HPDE6-E6E7 (cell line): ENCODE results near the gene MUC5B.
"Not testable (repeated sequence)": the region's sequence is repeated elsewhere in the genome, so short reads cannot be mapped to it uniquely, and the experiment has no call there.

ENCODE experiments used
- DNase-seq: peaks from one replicate; pipeline ENCODE4 v3.0.0; 2011; ENCODE audit warnings: missing footprints; ENCODE audit errors: extremely low spot score

MUC5B gene

DNA sequence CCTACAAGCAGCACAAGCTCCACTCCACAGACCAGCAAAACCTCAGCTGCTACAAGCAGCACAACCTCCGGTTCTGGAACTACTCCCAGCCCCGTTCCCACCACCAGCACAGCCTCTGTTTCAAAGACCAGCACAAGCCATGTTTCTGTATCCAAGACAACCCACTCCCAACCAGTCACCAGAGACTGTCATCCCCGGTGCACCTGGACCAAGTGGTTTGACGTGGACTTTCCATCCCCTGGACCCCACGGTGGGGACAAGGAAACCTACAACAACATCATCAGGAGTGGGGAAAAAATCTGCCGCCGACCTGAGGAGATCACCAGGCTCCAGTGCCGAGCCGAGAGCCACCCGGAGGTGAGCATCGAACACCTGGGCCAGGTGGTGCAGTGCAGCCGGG lies 33.0 kb upstream of the MUC5B start:
- not testable (repeated sequence) for DNase-seq

DNA sequence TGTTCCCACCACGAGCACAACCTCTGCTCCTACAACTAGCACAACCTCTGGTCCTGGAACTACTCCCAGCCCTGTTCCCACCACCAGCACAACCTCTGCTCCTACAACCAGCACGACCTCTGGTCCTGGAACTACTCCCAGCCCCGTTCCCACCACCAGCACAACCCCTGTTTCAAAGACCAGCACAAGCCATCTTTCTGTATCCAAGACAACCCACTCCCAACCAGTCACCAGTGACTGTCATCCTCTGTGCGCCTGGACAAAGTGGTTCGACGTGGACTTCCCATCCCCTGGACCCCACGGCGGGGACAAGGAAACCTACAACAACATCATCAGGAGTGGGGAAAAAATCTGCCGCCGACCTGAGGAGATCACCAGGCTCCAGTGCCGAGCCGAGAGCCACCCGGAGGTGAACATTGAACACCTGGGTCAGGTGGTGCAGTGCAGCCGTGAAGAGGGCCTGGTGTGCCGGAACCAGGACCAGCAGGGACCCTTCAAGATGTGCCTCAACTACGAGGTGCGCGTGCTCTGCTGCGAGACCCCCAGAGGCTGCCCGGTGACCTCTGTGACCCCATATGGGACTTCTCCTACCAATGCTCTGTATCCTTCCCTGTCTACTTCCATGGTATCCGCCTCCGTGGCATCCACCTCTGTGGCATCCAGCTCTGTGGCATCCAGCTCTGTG lies 30.9 kb upstream of the MUC5B start:
- not testable (repeated sequence) for DNase-seq

DNA sequence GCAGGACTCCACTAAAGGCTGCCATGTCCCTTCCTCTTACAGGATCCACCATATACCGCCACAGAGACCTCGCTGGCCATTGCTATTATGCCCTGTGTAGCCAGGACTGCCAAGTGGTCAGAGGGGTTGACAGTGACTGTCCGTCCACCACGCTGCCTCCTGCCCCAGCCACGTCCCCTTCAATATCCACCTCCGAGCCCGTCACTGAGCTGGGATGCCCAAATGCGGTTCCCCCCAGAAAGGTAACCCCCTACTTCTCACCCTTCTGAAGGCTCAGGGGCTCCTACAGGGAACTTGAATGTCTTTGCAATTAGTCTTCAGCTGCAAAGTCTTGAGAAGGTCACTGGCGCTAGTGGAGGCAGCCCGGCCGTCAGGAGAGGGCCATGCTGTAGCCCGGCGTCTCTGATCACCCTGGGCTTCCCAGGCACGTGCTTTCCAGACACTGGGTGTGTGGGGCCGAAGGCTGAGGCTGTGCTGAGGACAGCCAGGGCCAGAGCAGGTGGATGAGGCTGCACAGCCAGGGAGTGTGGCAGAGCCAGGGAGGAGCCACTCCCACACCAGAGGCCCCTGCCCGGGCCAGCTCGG lies 30.0 kb upstream of the MUC5B start:
- no peak for DNase-seq

DNA sequence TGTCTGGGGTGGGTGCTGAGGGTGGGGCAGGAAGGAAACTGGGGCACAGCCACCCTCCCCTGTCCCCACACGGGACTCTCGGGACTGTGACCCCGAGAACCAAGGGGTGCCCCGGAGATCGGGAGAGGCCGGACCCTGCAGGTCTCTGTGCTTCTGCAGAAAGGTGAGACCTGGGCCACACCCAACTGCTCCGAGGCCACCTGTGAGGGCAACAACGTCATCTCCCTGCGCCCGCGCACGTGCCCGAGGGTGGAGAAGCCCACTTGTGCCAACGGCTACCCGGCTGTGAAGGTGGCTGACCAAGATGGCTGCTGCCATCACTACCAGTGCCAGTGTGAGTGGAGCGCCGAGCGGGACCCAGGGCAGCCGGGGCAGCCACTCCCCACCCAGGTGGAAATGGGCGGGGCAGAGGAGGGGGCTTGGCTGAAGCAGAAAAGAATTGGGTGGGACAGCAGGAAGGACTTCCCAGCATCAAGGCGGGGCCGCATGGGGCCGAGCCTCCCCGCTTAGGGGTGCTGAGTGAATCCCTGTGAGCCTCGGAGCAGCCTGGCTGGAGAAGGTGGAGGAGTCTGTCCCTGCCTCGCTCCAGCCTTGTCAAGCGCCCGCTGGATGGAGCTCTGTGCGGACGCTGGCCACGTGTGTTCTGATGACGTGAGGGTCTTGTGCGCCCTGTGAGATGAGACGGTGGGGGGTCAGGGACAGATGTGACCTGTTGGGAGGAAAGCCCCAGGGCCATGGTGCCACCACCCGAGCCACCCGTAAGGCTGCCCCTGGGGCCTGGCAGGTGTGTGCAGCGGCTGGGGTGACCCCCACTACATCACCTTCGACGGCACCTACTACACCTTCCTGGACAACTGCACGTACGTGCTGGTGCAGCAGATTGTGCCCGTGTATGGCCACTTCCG lies 29.3 kb upstream of the MUC5B start:
- no peak for DNase-seq

DNA sequence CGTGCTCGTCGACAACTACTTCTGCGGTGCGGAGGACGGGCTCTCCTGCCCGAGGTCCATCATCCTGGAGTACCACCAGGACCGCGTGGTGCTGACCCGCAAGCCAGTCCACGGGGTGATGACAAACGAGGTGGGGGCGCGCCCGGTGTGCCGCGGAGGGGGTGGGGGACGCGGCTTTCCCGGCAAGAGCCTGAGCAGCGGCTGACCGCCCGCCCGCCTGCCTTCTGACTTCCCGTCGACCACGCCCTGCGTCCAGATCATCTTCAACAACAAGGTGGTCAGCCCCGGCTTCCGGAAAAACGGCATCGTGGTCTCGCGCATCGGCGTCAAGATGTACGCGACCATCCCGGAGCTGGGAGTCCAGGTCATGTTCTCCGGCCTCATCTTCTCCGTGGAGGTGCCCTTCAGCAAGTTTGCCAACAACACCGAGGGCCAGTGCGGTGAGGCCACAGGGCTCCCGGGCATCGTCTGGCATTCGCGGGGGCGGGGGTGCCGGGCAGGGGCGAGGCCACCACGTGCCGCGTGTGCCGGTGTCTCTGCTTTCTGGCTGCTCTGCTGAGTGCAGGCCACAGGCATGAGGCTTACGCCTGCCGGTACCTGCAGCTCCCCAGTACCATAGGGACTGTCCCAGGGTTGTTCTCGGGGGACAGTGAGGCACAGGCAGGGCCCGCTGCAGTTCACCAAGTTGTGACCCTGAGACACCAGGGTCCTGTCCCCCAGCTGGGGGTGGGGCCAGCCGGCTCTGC lies 28.5 kb upstream of the MUC5B start:
- no peak for DNase-seq

DNA sequence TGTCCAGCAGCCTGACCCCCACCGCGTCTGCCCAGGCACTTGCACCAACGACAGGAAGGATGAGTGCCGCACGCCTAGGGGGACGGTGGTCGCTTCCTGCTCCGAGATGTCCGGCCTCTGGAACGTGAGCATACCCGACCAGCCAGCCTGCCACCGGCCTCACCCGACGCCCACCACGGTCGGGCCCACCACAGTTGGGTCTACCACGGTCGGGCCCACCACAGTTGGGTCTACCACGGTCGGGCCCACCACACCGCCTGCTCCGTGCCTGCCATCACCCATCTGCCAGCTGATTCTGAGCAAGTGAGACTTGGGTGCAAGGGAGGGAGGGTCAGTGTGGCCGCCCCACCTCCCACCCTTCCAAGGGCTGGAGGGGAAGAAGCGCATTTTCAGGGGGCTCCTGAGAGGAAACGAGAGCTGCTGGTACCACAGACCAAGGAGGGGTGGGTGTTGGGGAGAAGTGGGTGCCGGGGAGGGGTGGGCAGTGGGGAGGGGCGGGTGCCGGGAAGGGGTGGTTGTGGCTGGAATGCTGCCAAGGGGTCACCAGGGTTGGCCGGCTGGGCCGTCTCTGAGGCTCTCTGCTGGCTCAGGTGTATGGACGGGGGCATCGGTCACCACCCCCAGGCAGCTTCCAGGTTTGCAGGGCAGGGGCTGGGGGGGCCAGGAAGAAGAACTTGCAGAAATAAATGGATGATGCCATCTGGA lies 27.7 kb upstream of the MUC5B start:
- DNase-seq, result no peak

DNA sequence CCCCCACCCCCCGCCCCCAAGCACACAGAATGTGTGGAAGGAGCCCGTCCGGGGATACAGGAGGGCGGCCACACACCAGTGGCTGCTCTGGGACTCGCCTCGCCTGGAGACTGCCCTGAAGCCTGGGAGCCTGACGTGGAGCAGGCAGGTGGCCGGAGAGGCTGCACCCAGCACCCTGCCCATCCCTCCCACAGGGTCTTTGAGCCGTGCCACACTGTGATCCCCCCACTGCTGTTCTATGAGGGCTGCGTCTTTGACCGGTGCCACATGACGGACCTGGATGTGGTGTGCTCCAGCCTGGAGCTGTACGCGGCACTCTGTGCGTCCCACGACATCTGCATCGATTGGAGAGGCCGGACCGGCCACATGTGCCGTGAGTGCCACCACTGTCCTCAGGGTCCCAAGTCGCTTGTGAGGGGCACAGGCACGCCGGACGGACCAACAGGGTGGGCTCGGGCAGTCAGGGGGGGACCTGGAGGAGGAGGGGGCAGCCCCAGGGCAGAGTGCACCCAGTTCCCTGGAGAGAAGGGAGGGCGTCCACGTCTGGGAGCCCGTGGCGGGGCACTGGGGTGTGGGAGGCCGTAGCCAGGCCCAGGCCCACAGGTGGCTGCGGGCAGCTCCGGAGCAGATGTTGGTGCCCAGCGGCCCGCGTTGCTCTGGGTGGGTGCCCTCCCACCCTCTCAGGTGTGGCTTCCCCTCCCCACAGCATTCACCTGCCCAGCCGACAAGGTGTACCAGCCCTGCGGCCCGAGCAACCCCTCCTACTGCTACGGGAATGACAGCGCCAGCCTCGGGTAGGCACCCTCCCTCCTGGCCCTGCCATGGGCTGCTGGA lies 27.0 kb upstream of the MUC5B start:
- no peak for DNase-seq

DNA sequence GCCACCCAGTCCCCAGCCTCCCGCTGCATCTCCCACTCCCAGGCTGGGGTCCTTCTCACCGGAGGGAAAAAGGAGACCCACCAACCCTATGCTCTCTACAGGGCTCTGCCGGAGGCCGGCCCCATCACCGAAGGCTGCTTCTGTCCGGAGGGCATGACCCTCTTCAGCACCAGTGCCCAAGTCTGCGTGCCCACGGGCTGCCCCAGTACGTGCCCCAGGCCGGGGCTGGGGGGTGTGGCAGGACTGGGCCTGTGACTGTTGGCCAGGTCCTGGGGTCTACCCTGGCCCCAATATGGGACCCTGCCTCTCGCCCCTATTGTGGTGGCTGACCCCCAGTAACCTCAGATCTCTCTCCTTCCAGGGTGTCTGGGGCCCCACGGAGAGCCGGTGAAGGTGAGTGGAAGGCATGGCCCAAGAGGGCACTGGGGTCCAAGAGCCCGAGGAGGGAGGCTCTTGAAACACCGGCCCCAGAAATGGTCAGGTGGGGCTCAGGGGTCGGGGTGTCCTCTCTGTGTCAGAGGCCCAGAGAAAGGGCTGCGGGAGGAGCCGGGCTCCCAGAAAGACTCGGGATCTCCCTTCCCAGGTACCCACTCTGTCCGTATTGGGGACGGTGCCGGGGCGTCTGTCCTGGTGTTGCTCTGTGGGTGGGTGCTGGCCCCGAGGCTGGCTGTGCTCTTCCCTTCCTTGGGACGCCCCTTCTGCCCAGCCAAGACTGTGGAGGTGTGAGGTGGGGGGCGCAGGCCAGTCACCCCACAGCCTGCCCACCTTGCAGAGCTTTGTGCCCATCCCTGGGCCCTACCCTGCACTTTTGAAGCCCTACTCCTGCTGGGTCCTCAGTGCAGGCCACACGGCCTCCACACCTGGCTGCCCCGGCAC lies 26.1 kb upstream of the MUC5B start:
- no peak for DNase-seq

DNA sequence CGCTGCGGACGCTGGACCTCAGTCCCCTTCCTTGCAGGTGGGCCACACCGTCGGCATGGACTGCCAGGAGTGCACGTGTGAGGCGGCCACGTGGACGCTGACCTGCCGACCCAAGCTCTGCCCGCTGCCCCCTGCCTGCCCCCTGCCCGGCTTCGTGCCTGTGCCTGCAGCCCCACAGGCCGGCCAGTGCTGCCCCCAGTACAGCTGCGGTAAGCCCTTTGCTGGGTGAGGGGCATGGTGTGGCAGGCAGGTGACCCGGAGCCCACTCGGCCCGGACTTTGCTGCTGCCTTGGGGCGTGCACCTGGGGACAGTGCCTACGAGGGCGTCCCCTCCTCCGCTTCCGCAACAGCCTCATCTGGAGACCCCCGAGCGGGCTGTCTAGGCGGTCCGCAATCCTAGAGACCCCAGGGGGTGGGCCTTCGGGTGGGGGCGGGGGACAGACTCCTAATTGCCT lies 25.4 kb upstream of the MUC5B start:
- DNase-seq, result no peak

DNA sequence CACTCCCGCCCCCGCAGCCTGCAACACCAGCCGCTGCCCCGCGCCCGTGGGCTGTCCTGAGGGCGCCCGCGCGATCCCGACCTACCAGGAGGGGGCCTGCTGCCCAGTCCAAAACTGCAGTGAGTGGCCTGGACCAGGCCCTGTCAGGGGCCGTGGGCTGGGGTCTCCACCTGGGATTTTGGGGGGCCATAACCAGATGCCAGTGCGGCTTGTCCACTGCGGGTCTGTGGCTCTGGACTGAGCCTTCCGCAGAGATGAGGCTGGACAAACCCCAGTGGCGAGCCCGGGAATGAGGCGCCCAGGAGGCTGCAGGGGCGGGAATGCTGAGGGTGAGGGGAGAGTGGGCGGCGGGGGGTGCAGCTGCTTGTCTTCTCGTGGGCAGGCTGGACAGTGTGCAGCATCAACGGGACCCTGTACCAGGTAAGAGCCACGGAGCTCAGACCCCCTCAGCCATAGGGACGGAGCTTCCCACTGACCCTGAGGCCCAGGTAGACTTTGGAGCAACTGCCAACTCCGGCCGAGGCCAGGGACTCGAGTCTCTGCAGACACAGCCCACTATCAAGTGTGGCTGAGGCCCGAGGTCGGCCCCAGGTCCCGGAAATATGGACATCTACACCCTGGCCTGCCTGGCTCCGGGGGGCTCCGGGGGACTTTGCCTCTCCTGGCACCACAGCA lies 24.8 kb upstream of the MUC5B start:
- DNase-seq, result no peak

DNA sequence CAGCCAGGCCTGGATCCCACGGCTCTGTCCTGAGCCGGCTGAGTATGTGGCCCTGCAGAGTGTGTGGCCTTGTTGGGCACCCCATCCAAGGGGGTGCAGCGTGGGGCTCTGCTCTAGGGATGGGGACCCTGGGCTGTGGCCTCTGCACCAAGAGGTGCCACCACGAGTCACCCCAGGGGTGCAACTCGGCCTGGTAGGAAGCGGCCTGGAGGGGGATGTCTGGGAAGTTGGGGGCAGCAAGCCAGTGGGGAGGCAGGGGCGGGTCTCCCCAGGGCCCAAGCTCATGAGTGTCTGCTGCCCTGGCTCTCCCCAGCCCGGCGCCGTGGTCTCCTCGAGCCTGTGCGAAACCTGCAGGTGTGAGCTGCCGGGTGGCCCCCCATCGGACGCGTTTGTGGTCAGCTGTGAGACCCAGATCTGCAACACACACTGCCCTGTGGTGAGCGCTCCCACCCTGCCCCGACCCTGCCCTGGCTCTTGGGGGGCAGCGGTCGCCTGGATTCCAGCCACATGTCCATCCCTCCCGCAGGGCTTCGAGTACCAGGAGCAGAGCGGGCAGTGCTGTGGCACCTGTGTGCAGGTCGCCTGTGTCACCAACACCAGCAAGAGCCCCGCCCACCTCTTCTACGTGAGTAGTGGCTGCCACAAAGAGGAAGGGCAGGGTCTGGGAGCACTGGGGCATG lies 24.2 kb upstream of the MUC5B start:
- DNase-seq, result no peak

DNA sequence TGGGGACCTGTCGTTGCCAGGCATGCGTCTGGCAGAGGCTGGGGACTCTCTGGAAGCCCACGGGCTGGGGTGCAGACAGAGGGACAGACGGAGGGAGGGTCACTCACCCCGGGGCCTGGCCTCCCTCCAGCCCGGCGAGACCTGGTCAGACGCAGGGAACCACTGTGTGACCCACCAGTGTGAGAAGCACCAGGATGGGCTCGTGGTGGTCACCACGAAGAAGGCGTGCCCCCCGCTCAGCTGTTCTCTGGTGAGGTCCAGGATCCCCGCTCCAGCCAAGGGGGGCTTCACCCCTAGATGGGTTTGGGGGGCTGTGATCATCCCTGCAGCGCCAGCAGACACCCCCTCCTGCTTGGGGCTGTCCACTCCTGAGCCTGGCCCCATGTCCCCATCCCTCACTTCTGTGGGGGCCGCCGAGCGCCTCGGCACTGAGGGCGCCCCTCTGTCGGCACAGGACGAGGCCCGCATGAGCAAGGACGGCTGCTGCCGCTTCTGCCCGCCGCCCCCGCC lies 23.6 kb upstream of the MUC5B start:
- DNase-seq, result no peak

DNA sequence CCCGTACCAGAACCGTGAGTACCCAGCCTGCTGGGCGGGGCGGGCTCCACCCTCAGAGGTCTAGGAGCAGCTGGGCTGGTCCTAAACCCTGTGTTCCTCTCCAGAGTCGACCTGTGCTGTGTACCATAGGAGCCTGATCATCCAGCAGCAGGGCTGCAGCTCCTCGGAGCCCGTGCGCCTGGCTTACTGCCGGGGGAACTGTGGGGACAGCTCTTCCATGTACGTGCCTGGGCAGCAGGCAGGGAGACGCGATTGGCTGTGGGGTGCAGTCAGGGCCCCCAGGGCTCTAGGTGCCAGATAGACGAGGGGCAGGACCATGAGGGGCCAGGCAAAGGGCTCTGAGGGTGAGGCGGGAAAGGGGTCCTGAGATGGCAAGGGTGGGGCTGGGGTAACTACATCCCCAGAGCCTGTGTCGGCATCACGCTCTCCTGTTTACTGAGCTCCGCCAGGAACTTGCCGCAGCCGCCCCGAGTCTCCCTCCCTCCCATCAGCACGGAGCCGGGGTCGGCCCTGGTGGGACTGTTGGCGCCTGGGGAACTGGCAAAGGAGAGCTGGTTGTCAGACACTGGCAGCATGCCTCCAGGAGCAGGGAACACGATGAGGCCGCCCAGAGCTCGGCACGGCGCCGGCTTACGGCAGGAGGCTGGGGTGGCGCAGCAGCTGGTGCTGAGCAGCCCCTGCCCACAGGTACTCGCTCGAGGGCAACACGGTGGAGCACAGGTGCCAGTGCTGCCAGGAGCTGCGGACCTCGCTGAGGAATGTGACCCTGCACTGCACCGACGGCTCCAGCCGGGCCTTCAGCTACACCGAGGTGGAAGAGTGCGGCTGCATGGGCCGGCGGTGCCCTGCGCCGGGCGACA lies 22.9 kb upstream of the MUC5B start:
- no peak for DNase-seq

DNA sequence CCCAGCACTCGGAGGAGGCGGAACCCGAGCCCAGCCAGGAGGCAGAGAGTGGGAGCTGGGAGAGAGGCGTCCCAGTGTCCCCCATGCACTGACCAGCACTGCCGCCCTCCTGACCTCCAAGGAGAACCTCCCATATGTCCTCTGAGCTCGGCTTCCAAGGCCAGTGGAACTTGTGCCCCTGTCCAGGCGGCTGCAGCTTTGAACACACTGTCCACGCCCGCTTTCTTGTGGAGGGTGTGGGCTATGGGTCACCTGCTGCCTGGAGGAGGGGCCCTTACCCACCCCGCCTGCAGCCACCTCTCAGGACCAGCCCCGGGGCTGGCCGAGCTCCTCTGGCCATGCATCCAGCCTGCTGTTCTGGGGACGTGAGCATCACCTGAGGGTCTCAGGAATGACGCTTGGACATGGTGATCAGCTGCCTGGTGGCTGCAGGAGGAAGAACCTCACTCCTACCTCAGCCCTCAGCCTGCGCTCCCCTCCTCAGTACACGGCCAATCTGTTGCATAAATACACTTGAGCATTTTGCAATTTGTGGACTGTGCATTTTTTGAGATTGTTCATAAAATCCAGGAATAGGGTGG lies 22.2 kb upstream of the MUC5B start:
- DNase-seq, result no peak

DNA sequence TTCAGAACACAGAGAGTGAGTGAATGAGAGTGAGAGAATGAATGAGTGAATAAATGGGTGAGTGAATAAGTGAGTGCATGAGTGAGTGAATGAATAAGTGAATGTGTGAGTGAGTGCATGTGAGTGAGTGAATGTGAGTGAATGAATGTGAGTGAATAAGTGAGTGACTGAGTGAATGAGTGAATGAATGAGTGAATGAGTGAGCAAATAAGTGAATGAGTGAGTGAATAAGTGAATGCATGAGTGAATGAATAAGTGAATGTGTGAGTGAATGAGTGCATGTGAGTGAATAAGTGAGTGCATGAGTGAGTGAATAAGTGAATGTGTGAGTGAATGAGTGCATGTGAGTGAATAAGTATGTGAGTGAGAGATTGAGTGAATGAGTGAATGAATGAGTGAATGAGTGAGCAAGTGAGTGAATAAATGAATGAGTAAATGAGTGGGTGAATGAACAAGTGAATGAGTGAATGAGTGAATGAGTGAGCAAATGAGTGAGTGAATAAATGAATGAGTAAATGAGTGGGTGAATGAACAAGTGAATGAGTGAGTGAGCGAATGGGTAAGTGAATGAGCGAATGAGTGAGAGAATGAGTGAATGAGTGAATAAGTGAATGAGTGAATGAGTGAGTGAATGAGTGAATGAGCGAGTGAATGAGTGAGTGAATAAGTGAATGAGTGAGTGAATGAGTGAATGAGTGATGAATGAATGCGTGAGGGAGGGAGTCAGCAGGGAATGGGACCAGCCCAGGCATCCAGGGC lies 21.3 kb upstream of the MUC5B start:
- DNase-seq, result no peak

DNA sequence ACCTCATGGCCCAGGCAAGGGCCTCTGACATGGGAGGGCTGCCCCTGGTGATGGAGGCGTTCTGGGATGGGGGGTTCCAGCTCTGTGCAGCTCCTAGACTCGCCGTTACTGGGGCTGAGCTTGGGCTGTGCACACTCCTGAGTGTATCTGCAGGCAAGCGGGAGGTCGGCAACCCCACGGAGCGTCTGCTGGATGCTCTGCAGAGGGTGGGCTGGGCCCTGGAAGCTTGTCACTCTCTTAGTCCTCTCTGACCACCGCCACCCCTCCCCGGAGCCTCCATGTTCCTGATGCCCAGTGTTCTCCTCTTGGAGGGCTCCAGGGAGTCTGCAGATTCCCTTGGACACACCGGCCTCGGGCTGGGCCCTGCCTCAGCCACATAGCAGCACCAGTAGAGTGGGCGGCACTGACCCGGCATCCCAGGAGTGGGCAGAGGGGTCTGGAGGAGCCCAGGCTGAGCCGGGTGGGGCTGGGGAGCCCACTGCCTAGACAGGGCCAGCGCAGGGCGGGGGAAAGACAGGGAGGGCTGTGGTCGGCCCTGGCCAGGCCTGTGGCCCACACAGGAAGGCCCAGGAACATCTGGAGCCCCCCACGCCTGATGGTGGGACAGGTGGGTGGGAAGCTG lies 20.6 kb upstream of the MUC5B start:
- DNase-seq, result no peak
